ENCODE measurements around the gene COMMD9.

GRCh38 chr11:36278531-36279282 lies 10.5 kb downstream of the COMMD9 start:
- TF ChIP-seq YY1 (IDR thresholded peaks at IDR 0.05; ENCODE audit: low read depth, low read length) (no peak), SIN3A (conservative IDR thresholded peaks at IDR 0.05 in 1 of 2, IDR thresholded peaks at IDR 0.05 in 1 of 2; ENCODE audit: low read depth in 1 of 2, low read length in 2 of 2) (no peak), EZH2 (IDR thresholded peaks at IDR 0.05; ENCODE audit: low read depth, low read length, severe bottlenecking) (no peak), RAD21 (IDR thresholded peaks at IDR 0.05 in 1 of 2, conservative IDR thresholded peaks at IDR 0.05 in 1 of 2; ENCODE audit: low read depth in 2 of 2, low read length in 2 of 2) (peak in 1 of 2 experiments; percentile 40; a peak in 2 of 4 replicates)
- TF ChIP-seq, protein P1, sequence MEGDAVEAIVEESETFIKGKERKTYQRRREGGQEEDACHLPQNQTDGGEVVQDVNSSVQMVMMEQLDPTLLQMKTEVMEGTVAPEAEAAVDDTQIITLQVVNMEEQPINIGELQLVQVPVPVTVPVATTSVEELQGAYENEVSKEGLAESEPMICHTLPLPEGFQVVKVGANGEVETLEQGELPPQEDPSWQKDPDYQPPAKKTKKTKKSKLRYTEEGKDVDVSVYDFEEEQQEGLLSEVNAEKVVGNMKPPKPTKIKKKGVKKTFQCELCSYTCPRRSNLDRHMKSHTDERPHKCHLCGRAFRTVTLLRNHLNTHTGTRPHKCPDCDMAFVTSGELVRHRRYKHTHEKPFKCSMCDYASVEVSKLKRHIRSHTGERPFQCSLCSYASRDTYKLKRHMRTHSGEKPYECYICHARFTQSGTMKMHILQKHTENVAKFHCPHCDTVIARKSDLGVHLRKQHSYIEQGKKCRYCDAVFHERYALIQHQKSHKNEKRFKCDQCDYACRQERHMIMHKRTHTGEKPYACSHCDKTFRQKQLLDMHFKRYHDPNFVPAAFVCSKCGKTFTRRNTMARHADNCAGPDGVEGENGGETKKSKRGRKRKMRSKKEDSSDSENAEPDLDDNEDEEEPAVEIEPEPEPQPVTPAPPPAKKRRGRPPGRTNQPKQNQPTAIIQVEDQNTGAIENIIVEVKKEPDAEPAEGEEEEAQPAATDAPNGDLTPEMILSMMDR (IDR thresholded peaks at IDR 0.05; ENCODE audit: control extremely low read depth in 1 of 3, insufficient read depth in 1 of 3, low read depth in 1 of 3, low read length in 3 of 3): peak; percentile 33 to 38 (median 36)
- TF ChIP-seq, protein P2, sequence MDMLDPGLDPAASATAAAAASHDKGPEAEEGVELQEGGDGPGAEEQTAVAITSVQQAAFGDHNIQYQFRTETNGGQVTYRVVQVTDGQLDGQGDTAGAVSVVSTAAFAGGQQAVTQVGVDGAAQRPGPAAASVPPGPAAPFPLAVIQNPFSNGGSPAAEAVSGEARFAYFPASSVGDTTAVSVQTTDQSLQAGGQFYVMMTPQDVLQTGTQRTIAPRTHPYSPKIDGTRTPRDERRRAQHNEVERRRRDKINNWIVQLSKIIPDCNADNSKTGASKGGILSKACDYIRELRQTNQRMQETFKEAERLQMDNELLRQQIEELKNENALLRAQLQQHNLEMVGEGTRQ (IDR thresholded peaks at IDR 0.05; ENCODE audit: low read length): no peak

Measured in H1 (cell line).